OCI-LY1 (cell line): ENCODE results near the gene PRM2.

Experiments
- H2AFZ ChIP-seq: fragments of 200-600 bp; sonication (generic), shearing (Covaris generic); 2 replicates; pipeline ENCODE4 v1.6.0; 2014; ENCODE audit warnings: antibody characterized with exemption, mild to moderate bottlenecking, low read length
- H3F3A ChIP-seq: fragments of 200-600 bp; sonication (generic), shearing (Covaris generic); 2 replicates; pipeline ENCODE4 v1.6.0; 2014; ENCODE audit warnings: mild to moderate bottlenecking, antibody characterized with exemption, low read length, moderate library complexity; ENCODE audit not compliant: insufficient read depth
- H3K27ac ChIP-seq: fragments of 200-600 bp; sonication (generic); 2 replicates; pipeline ENCODE4 v1.5.1; 2014; ENCODE audit warnings: low read length, mixed run types, mild to moderate bottlenecking, low read depth; ENCODE audit not compliant: poor library complexity, severe bottlenecking
- H3K27me3 ChIP-seq: fragments of 200-600 bp; sonication (generic); 2 replicates; pipeline ENCODE4 v1.6.0; 2014; ENCODE audit warnings: antibody characterized with exemption, mild to moderate bottlenecking, low read length, moderate library complexity; ENCODE audit not compliant: insufficient read depth
- H3K36me3 ChIP-seq: fragments of 200-600 bp; sonication (generic); 2 replicates; pipeline ENCODE4 v1.6.1; 2014; ENCODE audit warnings: mild to moderate bottlenecking, antibody characterized with exemption, low read length, moderate library complexity, mixed read lengths; ENCODE audit not compliant: insufficient read depth
- H3K4me1 ChIP-seq: fragments of 200-600 bp; sonication (generic); 2 replicates; pipeline ENCODE4 v1.5.1; 2014; ENCODE audit warnings: mild to moderate bottlenecking, low read length, moderate library complexity; ENCODE audit not compliant: insufficient read depth, severe bottlenecking
- H3K4me2 ChIP-seq: fragments of 200-600 bp; sonication (generic), shearing (Covaris generic); 2 replicates; pipeline ENCODE4 v1.6.1; 2014; ENCODE audit warnings: low read length
- H3K4me3 ChIP-seq: fragments of 200-600 bp; sonication (generic); 2 replicates; pipeline ENCODE4 v1.5.1; 2014; ENCODE audit warnings: low read length, low read depth, mild to moderate bottlenecking, mixed read lengths; ENCODE audit not compliant: poor library complexity, severe bottlenecking
- H3K79me2 ChIP-seq: fragments of 200-600 bp; shearing (Covaris generic); 2 replicates; pipeline ENCODE4 v1.6.1; 2016; ENCODE audit warnings: mixed run types, low read length, mixed read lengths; ENCODE audit not compliant: insufficient read depth
- H3K9ac ChIP-seq: fragments of 200-600 bp; sonication (generic), shearing (Covaris generic); 2 replicates; pipeline ENCODE4 v1.6.1; 2014; ENCODE audit warnings: mild to moderate bottlenecking, low read length, mixed read lengths
- H3K9me2 ChIP-seq: fragments of 200-600 bp; sonication (generic), shearing (Covaris generic); 2 replicates; pipeline ENCODE4 v1.6.1; 2014; ENCODE audit warnings: low read depth, mild to moderate bottlenecking, low read length, mixed read lengths
- H3K9me3 ChIP-seq: fragments of 200-600 bp; shearing (Covaris generic); 2 replicates; pipeline ENCODE4 v1.6.1; 2014; ENCODE audit warnings: low read length, mixed read lengths
- H4K20me1 ChIP-seq: fragments of 200-600 bp; sonication (generic), shearing (Covaris generic); 2 replicates; pipeline ENCODE4 v1.6.0; 2016; ENCODE audit warnings: mild to moderate bottlenecking, low read length; ENCODE audit not compliant: insufficient read depth
- CTCF ChIP-seq: fragments of 200-600 bp; sonication (generic), shearing (Covaris generic); IDR thresholded peaks from 2 replicates; pipeline ENCODE4 v1.5.1; 2017; ENCODE audit warnings: mild to moderate bottlenecking, antibody characterized with exemption, low read length, moderate library complexity, mixed read lengths
- EZH2 ChIP-seq: fragments of 200-600 bp; sonication (generic), shearing (Covaris generic); IDR thresholded peaks from 2 replicates; pipeline ENCODE4 v1.8.0; 2017; ENCODE audit warnings: borderline replicate concordance, mixed run types, mild to moderate bottlenecking, antibody characterized with exemption, low read length, moderate library complexity, mixed read lengths

Gene PRM2

GRCh38 chr16:11257131-11257938, 18.9 kb downstream of the PRM2 start:
- Histone ChIP-seq H3K4me2 (peak overlapping the region; percentile 79), H3K4me1 (peaks cover 52% of the 10 kb centered on the region), H3K9ac (peak overlapping the region; percentile 73), H3K4me3 (peak overlapping the region; percentile 87), H3K9me2 (no peaks in the 10 kb centered on the region), H3K27ac (no peak overlapping the region), H4K20me1 (no peaks in the 10 kb centered on the region), H3K27me3 (no peaks in the 10 kb centered on the region), H3K9me3 (no peaks in the 10 kb centered on the region), H3F3A (no peaks in the 10 kb centered on the region), H3K36me3 (peaks cover 23% of the 10 kb centered on the region), H2AFZ (no peak overlapping the region), H3K79me2 (no peaks in the 10 kb centered on the region)
- TF ChIP-seq CTCF (peak; percentile 72), EZH2 (no peak)

GRCh38 chr16:11256661-11257130, 19.6 kb downstream of the PRM2 start:
- Histone ChIP-seq H3K4me3 (peak overlapping the region; percentile 87), H3K9me2 (no peaks in the 10 kb centered on the region), H3K27me3 (no peaks in the 10 kb centered on the region), H3K27ac (no peak overlapping the region), H3F3A (no peaks in the 10 kb centered on the region), H3K4me2 (peak overlapping the region; percentile 79), H3K79me2 (no peaks in the 10 kb centered on the region), H3K9me3 (no peaks in the 10 kb centered on the region), H3K9ac (peak overlapping the region; percentile 73), H2AFZ (no peak overlapping the region), H4K20me1 (no peaks in the 10 kb centered on the region), H3K4me1 (peaks cover 58% of the 10 kb centered on the region), H3K36me3 (peaks cover 29% of the 10 kb centered on the region)
- TF ChIP-seq EZH2 (no peak), CTCF (no peak)

DNA sequence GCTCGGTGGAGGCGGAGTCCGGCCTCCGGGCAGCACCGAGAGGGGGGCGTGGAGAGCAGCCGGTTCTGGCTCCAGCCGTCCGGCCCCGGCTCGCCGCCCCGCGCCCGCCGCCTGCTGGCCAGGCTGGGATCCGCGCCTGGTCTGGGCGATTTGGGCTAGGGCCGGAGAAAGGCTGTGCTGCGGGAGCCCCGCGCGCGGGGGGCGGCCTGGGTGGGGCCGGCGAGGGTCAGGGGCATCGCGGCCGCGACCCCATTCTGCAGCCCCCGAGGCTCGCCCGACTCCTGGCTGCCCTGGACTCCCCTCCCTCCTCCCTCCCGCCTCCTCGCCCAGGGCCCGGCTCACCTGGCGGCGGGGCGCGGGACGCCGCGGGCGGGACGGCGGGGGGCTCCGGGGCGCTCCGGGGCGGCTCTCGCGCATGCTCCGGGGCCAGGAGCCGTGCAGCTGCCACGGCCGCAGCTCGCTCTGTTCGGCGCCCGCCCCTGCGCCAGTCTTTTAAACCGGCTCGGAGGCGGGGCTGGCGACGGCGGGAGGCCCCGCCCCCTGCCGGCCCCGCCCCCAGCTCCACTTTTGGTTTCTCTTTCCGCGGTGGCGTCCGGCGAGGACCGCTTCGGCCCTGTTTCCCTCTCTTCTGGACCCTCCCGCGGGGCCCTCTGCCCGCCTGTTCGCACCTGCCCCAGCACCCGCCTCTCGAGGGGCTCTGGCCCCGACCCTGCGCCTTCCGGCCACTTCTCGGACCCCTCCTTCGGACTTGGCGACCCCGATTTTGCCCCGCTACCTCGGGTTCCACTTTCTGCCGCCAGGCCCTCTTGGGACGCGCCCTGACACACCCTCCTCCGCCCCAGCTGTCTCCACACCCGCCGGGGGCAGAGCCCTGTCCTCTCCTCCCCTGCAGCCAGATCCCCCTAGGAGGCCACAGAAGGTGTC, 20.3 kb downstream of the PRM2 start, which contains the start of gene SOCS1:
Gene SOCS1 (minus strand): TSS at position 468 of the 924 bp plus-strand sequence. CDS start 726 bp downstream, outside the sequence.
- Histone ChIP-seq H3K4me3 (peak within 1 kb of the TSS; percentile 87), H3K27ac (peak within 1 kb of the TSS; percentile 92), H3K27me3 (no peaks in the 10 kb centered on the region), H4K20me1 (no peaks in the 10 kb centered on the region), H3K36me3 (peaks cover 30% of the 10 kb centered on the region), H3F3A (no peaks in the 10 kb centered on the region), H3K9me3 (no peaks in the 10 kb centered on the region), H3K79me2 (no peaks in the 10 kb centered on the region), H3K4me2 (peak within 1 kb of the TSS; percentile 89), H2AFZ (no peak within 1 kb of the TSS), H3K4me1 (peaks cover 63% of the 10 kb centered on the region), H3K9me2 (no peaks in the 10 kb centered on the region), H3K9ac (peak within 1 kb of the TSS; percentile 87)
- TF ChIP-seq CTCF: peak; percentile 79
- TF ChIP-seq EZH2: no peak
